ENCODE data around the gene CPT1B. TPM values are rescaled to one million over a fixed set of nuclear protein-coding genes. Genes with fewer than 3 reads are reported as not detected.

CPT1B gene
- total and polyA plus RNA-seq, 2 donors (not counting 1 experiment from before 2014, with no cell fraction given), result 55.0 to 109 TPM

- 81% methylated on average over 3 of the region's 6 CpGs for WGBS (ENCODE audit: insufficient coverage)
- peaks cover 0 to 21% (median 0%) of the 10 kb centered on the region in 4 experiments for H3K27me3 ChIP-seq (replicated peaks in 1 of 4; ENCODE audit: control extremely low read depth in 1 of 4, control insufficient read depth in 3 of 4, insufficient read depth in 4 of 4, low read length in 3 of 4)
- H3K27ac Mint-ChIP-seq, result no peak overlapping the region
- peaks cover 36% of the 10 kb centered on the region for H3K27me3 Mint-ChIP-seq
- H3K27ac ChIP-seq (ENCODE audit: low read length in 2 of 2), result no peak overlapping the region
- H3K9me3 Mint-ChIP-seq (ENCODE audit: insufficient read depth), result no peaks in the 10 kb centered on the region
- H3K36me3 ChIP-seq (replicated peaks in 1 of 2; ENCODE audit: control extremely low read depth in 1 of 2, control insufficient read depth in 1 of 2, extremely low read depth in 1 of 2, insufficient read depth in 2 of 2, low read length in 1 of 2), result no peaks in the 10 kb centered on the region
- ChIA-PET CTCF (no interaction called here), POLR2A (no interaction called here)
- no peak overlapping the region for H3K4me3 ChIP-seq (ENCODE audit: control extremely low read depth in 1 of 5, extremely low read depth in 1 of 5, insufficient read depth in 1 of 5, low read depth in 2 of 5, low read length in 4 of 5)
- peaks cover 0 to 9% (median 0%) of the 10 kb centered on the region in 3 donors for H3K9me3 ChIP-seq (ENCODE audit: control extremely low read depth in 1 of 3, control insufficient read depth in 2 of 3, insufficient read depth in 1 of 3, low read length in 2 of 3)
- no peak overlapping the region for H2AFZ ChIP-seq (ENCODE audit: insufficient read depth, low read depth, low read length, poor library complexity, severe bottlenecking)
- H3K79me2 ChIP-seq (ENCODE audit: control insufficient read depth, insufficient read depth, low read length), result no peaks in the 10 kb centered on the region
- DNase-seq (no peak), ATAC-seq (ENCODE audit: low read depth) (no peak)
- peaks cover 1% of the 10 kb centered on the region for H3K4me1 Mint-ChIP-seq
- intact Hi-C loops (cut with micrococcal nuclease), result no loop called here
- no peak for TF ChIP-seq CTCF (IDR thresholded peaks at IDR 0.05)
- TF ChIP-seq EZH2 (IDR thresholded peaks at IDR 0.05; ENCODE audit: borderline replicate concordance, insufficient read depth, low read depth, low read length, poor library complexity, severe bottlenecking), result no peak
- H3K4me1 ChIP-seq (ENCODE audit: control insufficient read depth in 2 of 2, insufficient read depth in 2 of 2, low read length in 2 of 2), result no peaks in the 10 kb centered on the region
- H3K9ac ChIP-seq (ENCODE audit: low read length), result no peak overlapping the region
- H4K20me1 ChIP-seq (ENCODE audit: control insufficient read depth, insufficient read depth, low read length, poor library complexity, severe bottlenecking), result no peaks in the 10 kb centered on the region
- no peak overlapping the region for H3K4me3 Mint-ChIP-seq
- H3K4me2 ChIP-seq (replicated peaks; ENCODE audit: low read depth, low read length, poor library complexity, severe bottlenecking), result no peak overlapping the region
These were observed 33.9 kb upstream of the CPT1B start for GRCh38 chr22:50612168-50612527.

- Histone ChIP-seq H2AFZ (ENCODE audit: insufficient read depth, low read depth, low read length, poor library complexity, severe bottlenecking) (no peak overlapping the region), H3K4me2 (replicated peaks; ENCODE audit: low read depth, low read length, poor library complexity, severe bottlenecking) (no peak overlapping the region), H3K9ac (ENCODE audit: low read length) (no peak overlapping the region), H3K27me3 (replicated peaks in 1 of 4; ENCODE audit: control extremely low read depth in 1 of 4, control insufficient read depth in 3 of 4, insufficient read depth in 4 of 4, low read length in 3 of 4) (peaks cover 0 to 28% (median under 1%) of the 10 kb centered on the region in 4 experiments), H3K79me2 (ENCODE audit: control insufficient read depth, insufficient read depth, low read length) (no peaks in the 10 kb centered on the region), H4K20me1 (ENCODE audit: control insufficient read depth, insufficient read depth, low read length, poor library complexity, severe bottlenecking) (no peaks in the 10 kb centered on the region), H3K4me1 (ENCODE audit: control insufficient read depth in 2 of 2, insufficient read depth in 2 of 2, low read length in 2 of 2) (no peaks in the 10 kb centered on the region), H3K4me3 (ENCODE audit: control extremely low read depth in 1 of 5, extremely low read depth in 1 of 5, insufficient read depth in 1 of 5, low read depth in 2 of 5, low read length in 4 of 5) (no peak overlapping the region), H3K27ac (ENCODE audit: low read length in 2 of 2) (no peak overlapping the region), H3K36me3 (replicated peaks in 1 of 2; ENCODE audit: control extremely low read depth in 1 of 2, control insufficient read depth in 1 of 2, extremely low read depth in 1 of 2, insufficient read depth in 2 of 2, low read length in 1 of 2) (no peaks in the 10 kb centered on the region), H3K9me3 (ENCODE audit: control extremely low read depth in 1 of 3, control insufficient read depth in 2 of 3, insufficient read depth in 1 of 3, low read length in 2 of 3) (peaks cover 0 to 9% (median 0%) of the 10 kb centered on the region in 3 donors)
- TF ChIP-seq CTCF (IDR thresholded peaks at IDR 0.05), result no peak
- TF ChIP-seq EZH2 (IDR thresholded peaks at IDR 0.05; ENCODE audit: borderline replicate concordance, insufficient read depth, low read depth, low read length, poor library complexity, severe bottlenecking), result no peak
- ChIA-PET CTCF (no interaction called here), POLR2A (no interaction called here)
- no peak overlapping the region for H3K4me3 Mint-ChIP-seq
- H3K4me1 Mint-ChIP-seq, result peaks cover 1% of the 10 kb centered on the region
- DNase-seq (no peak), ATAC-seq (ENCODE audit: low read depth) (no peak)
- WGBS (ENCODE audit: insufficient coverage), result 93% methylated on average over 26 of the region's 26 CpGs
- peaks cover 38% of the 10 kb centered on the region for H3K27me3 Mint-ChIP-seq
- no peaks in the 10 kb centered on the region for H3K9me3 Mint-ChIP-seq (ENCODE audit: insufficient read depth)
- H3K27ac Mint-ChIP-seq, result no peak overlapping the region
- intact Hi-C loops (cut with micrococcal nuclease), result no loop called here
These were observed 33.3 kb upstream of the CPT1B start for GRCh38 chr22:50611341-50612060.
